OCI-LY7 (cell line): ENCODE results near the gene ANKRD13D. TPM values are rescaled to one million over a fixed set of nuclear protein-coding genes. Genes with fewer than 3 reads are reported as not detected.

Source experiments
- BruUV-seq: library from RNA; stranded (reverse); fragments of 400-500 nt; replicated peaks from 2 replicates; lab custom pipeline; 2021; lab: Mats Ljungman, UMichigan
- CTCF ChIA-PET: fragments of 300-600 bp; sonication (Branson Sonifier 250); formaldehyde crosslinking; loops from one replicate; lab custom pipeline; 2022; ENCODE audit warnings: antibody characterized with exemption; ENCODE audit not compliant: unreplicated experiment; lab: Charles Lee
- POLR2A ChIA-PET: fragments of 300-600 bp; sonication (Branson Sonifier 250); formaldehyde crosslinking; loops from one replicate; lab custom pipeline; 2022; ENCODE audit warnings: antibody characterized with exemption; lab: Charles Lee
- DNase-seq: peaks from one replicate; pipeline ENCODE4 v3.0.0-alpha.2; 2015; ENCODE audit warnings: low spot score
- H2AFZ ChIP-seq: fragments of 200-600 bp; sonication (generic), shearing (Covaris generic); 2 replicates; pipeline ENCODE4 v1.6.1; 2014; ENCODE audit warnings: mild to moderate bottlenecking, antibody characterized with exemption, low read length, moderate library complexity
- H3K27ac ChIP-seq: fragments of 200-600 bp; sonication (generic); 2 replicates; pipeline ENCODE4 v1.5.1; 2014; ENCODE audit warnings: mixed run types, low read depth, mild to moderate bottlenecking, moderate library complexity, low read length, inconsistent platforms; ENCODE audit not compliant: poor library complexity, severe bottlenecking
- H3K36me3 ChIP-seq: fragments of 200-600 bp; sonication (generic); 2 replicates; pipeline ENCODE4 v1.6.1; 2014; ENCODE audit warnings: mild to moderate bottlenecking, antibody characterized with exemption, low read length, moderate library complexity, mixed read lengths; ENCODE audit not compliant: insufficient read depth
- H3K4me1 ChIP-seq: fragments of 200-600 bp; sonication (generic); 2 replicates; pipeline ENCODE4 v1.5.1; 2014; ENCODE audit warnings: mild to moderate bottlenecking, low read length; ENCODE audit not compliant: insufficient read depth, poor library complexity, severe bottlenecking
- H3K4me2 ChIP-seq: fragments of 200-600 bp; sonication (generic); 2 replicates; pipeline ENCODE4 v1.6.1; 2014; ENCODE audit warnings: mild to moderate bottlenecking, low read length
- H3K4me3 ChIP-seq: fragments of 200-600 bp; sonication (generic); 2 replicates; pipeline ENCODE4 v1.5.1; 2014; ENCODE audit warnings: mild to moderate bottlenecking, low read depth, low read length; ENCODE audit not compliant: poor library complexity, severe bottlenecking
- H3K79me2 ChIP-seq: fragments of 200-600 bp; sonication (generic); 2 replicates; pipeline ENCODE4 v1.6.1; 2016; ENCODE audit warnings: low read depth, mild to moderate bottlenecking, low read length, moderate library complexity, mixed read lengths; ENCODE audit not compliant: insufficient read depth
- H3K9me2 ChIP-seq: fragments of 200-600 bp; sonication (generic); 2 replicates; pipeline ENCODE4 v1.6.1; 2016; ENCODE audit warnings: mild to moderate bottlenecking, low read length, mixed read lengths; ENCODE audit not compliant: insufficient read depth
- H3K9me3 ChIP-seq: fragments of 200-600 bp; sonication (generic); 2 replicates; pipeline ENCODE4 v1.6.1; 2014; ENCODE audit warnings: mild to moderate bottlenecking, mixed run types, low read length, mixed read lengths
- H4K20me1 ChIP-seq: fragments of 200-600 bp; sonication (generic); 2 replicates; pipeline ENCODE4 v1.6.1; 2014; ENCODE audit warnings: mild to moderate bottlenecking, antibody characterized with exemption, low read length, moderate library complexity, mixed read lengths; ENCODE audit not compliant: insufficient read depth
- EZH2phosphoT487 ChIP-seq: fragments of 200-600 bp; sonication (generic); IDR thresholded peaks from 2 replicates; pipeline ENCODE4 v1.6.1; 2018; ENCODE audit warnings: low read depth, borderline replicate concordance, mild to moderate bottlenecking, mixed run types, antibody characterized with exemption, low read length, moderate library complexity, mixed read lengths
- intact Hi-C: fragments of 100-400 bp; cut with micrococcal nuclease; formaldehyde crosslinking; loops from one replicate; pipeline ENCODE4 v1.10.0; 2022; ENCODE audit not compliant: unreplicated experiment
- total RNA-seq, 2 experiments: library from RNA; depleted of rRNA in 1 of 2; stranded (reverse); fragments of >200 nt in 1 of 2; shearing (Covaris generic) in 1 of 2; gene quantifications; 2 replicates each; pipeline ENCODE4 v1.2.3, GENCODE V29; 2014 to 2022
- TF ChIP-seq, protein P1 (sequence below): fragments of 200-600 bp; sonication (generic); conservative IDR thresholded peaks from 2 replicates; pipeline ENCODE4 v1.5.1; 2014; ENCODE audit warnings: mild to moderate bottlenecking, antibody characterized with exemption, low read length, moderate library complexity, mixed read lengths

ANKRD13D gene
- total RNA-seq, 2 experiments from 2014 or later = 119 to 136 TPM

DNA sequence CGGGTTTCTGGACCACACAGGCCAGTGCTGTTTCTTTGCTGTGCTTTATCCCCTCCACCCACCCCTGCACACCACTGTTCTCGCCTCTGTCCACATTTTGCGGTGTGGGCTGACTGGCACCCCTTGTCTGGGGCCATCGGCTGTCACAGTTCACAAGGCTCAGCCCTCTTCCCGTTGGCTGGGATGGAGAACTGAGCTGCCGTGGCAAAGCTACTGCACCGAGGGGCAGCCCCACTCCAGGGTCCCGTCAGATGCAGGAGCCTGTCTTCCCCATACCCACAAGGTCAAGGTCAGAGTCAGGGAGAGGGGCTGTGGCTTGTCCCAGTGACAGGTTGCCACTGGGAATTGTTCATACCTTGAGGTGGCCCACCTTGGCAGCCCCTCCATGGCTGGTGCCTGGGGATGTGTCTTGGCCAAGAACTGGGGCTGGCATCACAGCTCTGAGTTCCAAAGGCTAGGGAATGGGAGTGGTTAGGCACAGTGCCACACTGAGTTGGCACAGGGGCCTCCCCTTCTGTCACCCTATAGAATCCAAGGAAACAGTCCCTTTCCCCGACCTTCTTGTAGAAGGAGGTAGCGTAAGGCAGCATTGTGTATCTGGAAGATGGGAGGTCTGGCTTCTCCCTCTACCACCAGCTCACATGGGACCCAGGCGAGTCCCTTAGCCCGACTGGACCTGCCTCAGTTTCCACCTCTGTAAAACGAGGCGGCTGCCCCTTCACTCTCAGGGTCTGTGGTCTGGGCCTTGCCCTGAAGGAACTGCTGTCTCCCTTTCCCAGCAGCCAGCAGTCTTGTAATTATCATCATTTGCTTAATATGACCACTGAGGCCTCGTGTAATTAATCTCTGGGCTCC lies 19.5 kb upstream of the ANKRD13D start:
- no peaks in the 10 kb centered on the region for H3K9me2 ChIP-seq
- H3K4me3 ChIP-seq = peak overlapping the region; percentile 87
- H4K20me1 ChIP-seq = peaks cover 7% of the 10 kb centered on the region; the same call in 1 of the 2 replicates
- DNase-seq = peak; percentile 24
- no TSS peak for BruUV-seq
- CTCF ChIA-PET = interaction anchor here (0.7 kb wide), 1 partner anchor 77 kb away, joined by 3 read pairs; no protein-coding TSS in a partner anchor
- peaks cover 86% of the 10 kb centered on the region for H3K4me1 ChIP-seq
- TF ChIP-seq, protein P1, sequence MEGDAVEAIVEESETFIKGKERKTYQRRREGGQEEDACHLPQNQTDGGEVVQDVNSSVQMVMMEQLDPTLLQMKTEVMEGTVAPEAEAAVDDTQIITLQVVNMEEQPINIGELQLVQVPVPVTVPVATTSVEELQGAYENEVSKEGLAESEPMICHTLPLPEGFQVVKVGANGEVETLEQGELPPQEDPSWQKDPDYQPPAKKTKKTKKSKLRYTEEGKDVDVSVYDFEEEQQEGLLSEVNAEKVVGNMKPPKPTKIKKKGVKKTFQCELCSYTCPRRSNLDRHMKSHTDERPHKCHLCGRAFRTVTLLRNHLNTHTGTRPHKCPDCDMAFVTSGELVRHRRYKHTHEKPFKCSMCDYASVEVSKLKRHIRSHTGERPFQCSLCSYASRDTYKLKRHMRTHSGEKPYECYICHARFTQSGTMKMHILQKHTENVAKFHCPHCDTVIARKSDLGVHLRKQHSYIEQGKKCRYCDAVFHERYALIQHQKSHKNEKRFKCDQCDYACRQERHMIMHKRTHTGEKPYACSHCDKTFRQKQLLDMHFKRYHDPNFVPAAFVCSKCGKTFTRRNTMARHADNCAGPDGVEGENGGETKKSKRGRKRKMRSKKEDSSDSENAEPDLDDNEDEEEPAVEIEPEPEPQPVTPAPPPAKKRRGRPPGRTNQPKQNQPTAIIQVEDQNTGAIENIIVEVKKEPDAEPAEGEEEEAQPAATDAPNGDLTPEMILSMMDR = no peak
- no peak for TF ChIP-seq EZH2phosphoT487
- intact Hi-C loops = loop anchor here (5.0 kb wide), 2 partner anchors 238 to 378 kb away; partner anchors contain the start of genes CDK2AP2 and PITPNM1
- peak overlapping the region; percentile 98 for H3K27ac ChIP-seq
- H2AFZ ChIP-seq = no peak overlapping the region
- peak overlapping the region; percentile 97 for H3K4me2 ChIP-seq
- peaks cover 80% of the 10 kb centered on the region for H3K79me2 ChIP-seq
- peaks cover 76% of the 10 kb centered on the region for H3K36me3 ChIP-seq
- no peaks in the 10 kb centered on the region for H3K9me3 ChIP-seq
- POLR2A ChIA-PET = interaction anchor here (1.6 kb wide), 1 partner anchor 19 kb away, joined by 5 read pairs; no protein-coding TSS in a partner anchor

DNA sequence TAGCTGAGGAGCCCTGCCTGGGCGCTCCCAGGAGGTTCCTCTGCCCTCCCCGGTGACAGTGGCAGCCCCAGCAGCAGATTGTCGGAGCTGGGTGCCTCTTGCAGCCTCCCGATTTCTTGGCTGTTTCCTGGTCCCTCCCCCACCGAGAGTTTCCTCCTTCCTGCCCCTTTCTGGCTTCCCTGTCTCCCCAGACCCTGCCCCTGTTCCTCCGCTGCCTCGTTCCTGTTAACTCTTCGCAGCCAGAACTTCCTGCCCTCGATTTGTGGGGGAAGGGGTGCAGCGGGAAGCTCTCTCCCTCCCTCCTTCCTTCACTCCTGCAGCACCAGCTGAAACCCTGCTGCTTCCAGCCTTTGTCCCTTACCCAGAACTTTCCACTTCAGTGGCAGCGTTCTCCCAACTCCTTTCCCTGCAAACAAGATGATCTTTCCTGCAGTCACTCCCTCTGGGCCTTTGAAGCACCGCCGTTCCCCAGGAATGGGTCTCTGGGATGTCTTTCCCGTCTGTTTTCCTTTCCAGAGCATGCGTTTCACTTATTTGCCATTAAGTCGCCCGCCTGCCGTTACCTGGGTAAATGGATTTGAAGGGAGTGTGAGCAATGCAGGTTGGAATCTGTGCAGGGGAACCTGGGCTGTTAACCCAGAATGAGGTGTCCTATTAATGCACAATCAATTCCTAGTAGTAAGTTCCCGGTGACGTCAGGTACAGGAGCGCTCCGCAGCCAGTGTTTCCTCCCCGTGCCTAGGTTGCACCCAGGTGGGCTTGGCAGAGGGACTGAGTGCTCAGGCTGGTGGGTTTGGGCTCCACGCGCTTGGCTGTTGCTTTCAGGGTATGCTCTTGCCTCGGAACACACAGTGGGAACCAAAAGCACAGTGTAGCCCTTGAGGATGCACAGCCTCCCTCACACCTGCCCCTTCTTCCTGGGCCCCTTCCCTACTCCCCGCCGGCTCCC lies 18.6 kb upstream of the ANKRD13D start:
- Histone ChIP-seq H3K27ac (peak overlapping the region; percentile 98), H3K4me3 (peak overlapping the region; percentile 87), H3K9me2 (no peaks in the 10 kb centered on the region), H4K20me1 (peaks cover 7% of the 10 kb centered on the region; the same call in 1 of the 2 replicates), H3K4me1 (peaks cover 86% of the 10 kb centered on the region), H3K9me3 (no peaks in the 10 kb centered on the region), H3K79me2 (peaks cover 89% of the 10 kb centered on the region), H3K36me3 (peaks cover 85% of the 10 kb centered on the region), H3K4me2 (peak overlapping the region; percentile 97), H2AFZ (no peak overlapping the region)
- peak; percentile 53 for DNase-seq
- ChIA-PET POLR2A (interaction anchor here (0.6 to 1.6 kb wide), 3 partner anchors 18 to 191 kb away, joined by 3 to 5 read pairs (median 3); no protein-coding TSS in a partner anchor), CTCF (interaction anchor here (0.6 to 0.7 kb wide), 2 partner anchors 76 to 105 kb away, joined by 3 to 4 read pairs; no protein-coding TSS in a partner anchor)
- intact Hi-C loops = no loop called here
- TSS peak; percentile 11 for BruUV-seq
- TF ChIP-seq, protein P1 = no peak
- no peak for TF ChIP-seq EZH2phosphoT487
